GM21825 (cell line): Measurements from ENCODE around the gene AHSG.
"Not testable (repeated sequence)": the region's sequence is repeated elsewhere in the genome, so short reads cannot be mapped to it uniquely, and the experiment has no call there.

Source experiments
- ATAC-seq: cut with Tn5 transposase; IDR thresholded peaks from one replicate; pipeline ENCODE4 v1.9.1; 2021; ENCODE audit warnings: mild to moderate bottlenecking, moderate library complexity; ENCODE audit not compliant: unreplicated experiment

The AHSG gene, protein sequence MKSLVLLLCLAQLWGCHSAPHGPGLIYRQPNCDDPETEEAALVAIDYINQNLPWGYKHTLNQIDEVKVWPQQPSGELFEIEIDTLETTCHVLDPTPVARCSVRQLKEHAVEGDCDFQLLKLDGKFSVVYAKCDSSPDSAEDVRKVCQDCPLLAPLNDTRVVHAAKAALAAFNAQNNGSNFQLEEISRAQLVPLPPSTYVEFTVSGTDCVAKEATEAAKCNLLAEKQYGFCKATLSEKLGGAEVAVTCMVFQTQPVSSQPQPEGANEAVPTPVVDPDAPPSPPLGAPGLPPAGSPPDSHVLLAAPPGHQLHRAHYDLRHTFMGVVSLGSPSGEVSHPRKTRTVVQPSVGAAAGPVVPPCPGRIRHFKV

DNA sequence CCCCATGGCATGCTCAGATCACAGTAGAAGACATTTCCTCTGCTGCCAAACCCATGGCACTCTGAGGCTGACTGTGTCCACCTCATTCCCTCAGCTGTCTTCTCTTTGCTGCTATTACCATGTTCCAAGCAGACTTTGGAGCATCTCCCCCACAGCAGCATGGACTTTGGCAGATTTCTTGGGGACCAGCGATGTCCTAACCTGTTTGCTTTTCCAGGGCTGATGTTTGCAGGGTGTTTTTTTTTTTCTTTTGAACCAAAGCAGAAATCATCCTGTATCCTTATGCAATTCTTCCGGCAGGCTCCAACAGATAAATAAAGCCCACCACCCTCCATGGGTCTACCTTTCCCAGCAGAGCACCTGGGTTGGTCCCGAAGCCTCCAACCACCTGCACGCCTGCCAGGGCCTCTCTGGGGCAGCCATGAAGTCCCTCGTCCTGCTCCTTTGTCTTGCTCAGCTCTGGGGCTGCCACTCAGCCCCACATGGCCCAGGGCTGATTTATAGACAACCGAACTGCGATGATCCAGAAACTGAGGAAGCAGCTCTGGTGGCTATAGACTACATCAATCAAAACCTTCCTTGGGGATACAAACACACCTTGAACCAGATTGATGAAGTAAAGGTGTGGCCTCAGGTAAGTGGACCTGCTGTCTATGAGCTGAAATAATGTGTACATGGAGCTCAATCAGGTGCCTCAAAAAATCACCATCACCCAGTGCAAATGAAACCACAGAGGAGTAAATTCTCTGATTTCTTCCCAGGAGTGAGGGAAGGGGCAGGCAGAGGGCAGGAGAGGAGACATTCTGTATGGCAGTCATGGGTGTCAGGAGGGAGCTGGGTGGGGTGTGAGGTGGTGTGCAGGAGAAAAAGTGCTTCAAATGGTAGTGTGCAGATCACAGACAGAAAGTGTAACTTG is at the start of gene AHSG:
Gene AHSG, plus strand, starts transcription at position 340 of the 916 bp plus-strand sequence. Its CDS starts 82 bp downstream, at position 422.
- no peak for ATAC-seq

DNA sequence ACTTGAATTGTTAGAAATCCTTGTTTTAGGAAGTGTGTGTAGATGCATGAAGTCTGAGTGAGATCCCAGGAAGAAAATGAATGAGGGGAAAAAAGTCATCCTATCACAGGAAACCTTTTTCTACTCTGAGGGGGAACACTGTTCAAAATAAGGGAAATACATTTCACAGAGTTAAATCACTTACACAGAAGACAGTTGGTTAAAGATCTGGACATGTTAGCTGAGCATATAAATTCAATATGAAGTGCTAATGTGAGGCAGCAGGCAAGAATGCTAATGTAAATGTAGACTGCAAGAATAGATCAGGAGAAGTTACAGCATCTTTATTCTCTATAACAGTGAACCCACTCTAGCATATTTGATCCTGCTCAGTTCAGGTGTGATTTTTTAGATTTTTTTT is 48.3 kb upstream of the AHSG start:
- ATAC-seq: no peak

- no peak for ATAC-seq
Measured at GRCh38 chr3:186566772-186567071, 46.1 kb upstream of the AHSG start.

DNA sequence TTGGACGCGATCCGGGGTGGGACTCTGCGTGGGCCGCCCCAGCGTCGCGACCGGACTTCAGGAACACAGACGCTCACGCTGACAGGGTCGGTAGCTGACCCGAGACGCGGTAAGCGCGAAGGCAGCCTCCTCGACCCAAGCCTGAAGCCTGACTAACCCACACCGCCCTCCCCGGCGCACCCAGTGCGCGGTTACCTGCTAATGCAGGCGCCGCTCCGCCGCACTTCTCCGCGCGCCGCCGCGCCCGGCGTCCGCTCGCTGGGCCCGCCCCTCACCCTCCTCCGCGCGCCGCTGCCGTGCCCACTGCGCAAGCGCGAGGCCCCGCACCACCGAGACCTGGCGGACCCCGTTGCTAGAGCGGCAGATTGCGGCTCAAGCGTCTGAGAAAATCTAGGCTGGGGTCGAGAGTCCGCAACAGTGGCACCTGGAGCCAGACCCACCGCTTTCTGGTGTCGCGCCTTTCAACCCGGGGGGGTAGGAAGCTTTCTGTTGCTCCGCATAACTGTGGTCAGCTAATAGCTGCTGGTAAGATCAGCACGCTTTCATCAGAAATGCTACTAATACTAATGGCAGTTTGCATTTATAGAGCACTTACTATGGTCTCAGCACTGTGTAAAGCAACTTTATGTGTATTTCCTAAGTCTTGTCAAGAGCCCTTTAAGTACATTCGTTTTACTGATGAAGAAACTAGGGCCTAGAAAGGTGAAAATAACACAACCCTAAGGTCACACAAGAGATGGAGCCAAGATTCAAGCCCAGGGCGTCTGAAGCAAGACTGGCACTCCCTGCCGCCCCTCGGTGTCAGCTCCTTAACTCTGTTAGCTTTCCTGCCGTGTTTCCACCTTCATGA is 45.6 kb upstream of the AHSG start, which contains the start of gene TBCCD1:
Gene TBCCD1, minus strand, starts transcription at position 268 of the 850 bp plus-strand sequence. CDS start 3,010 bp downstream, outside the sequence.
- ATAC-seq: peak; percentile 43

GRCh38 chr3:186569361-186569760 is 43.5 kb upstream of the AHSG start:
- ATAC-seq: not testable (repeated sequence)

GRCh38 chr3:186569779-186570095 is 43.1 kb upstream of the AHSG start:
- ATAC-seq: no peak

DNA sequence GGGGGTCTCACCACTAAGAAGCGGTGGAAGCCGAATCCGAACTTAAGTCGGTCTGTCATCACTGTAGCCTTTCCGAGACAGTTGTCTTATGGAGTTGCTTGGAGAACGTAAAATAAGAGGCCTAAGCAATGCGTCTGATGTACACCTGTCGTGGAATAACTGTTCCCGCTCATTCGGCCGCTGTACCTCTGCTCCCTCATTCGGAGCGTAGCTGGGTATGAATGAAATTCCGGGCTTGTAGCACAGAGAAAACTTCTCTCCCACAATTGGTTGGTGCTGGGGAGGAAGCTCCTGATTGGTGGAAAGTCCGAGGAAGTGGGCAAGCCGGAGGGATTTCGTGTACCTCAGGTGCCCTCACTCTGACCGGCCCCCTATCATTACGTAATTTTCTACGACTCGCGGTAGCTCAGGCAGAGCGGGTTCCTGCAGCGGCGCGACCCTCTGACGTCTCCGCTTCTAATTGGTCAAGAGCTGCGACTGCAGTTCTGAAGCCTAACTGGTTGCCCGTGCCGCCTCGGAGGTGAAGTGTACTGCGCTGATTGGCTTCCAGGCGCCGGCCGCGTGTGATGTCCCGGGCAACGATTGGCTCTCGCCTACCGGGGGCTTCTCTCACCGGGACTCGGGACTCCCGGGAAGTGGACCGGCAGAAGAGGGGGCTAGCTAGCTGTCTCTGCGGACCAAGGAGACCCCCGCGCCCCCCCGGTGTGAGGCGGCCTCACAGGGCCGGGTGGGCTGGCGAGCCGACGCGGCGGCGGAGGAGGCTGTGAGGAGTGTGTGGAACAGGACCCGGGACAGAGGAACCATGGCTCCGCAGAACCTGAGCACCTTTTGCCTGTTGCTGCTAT is 42.5 kb upstream of the AHSG start, which contains the start of gene DNAJB11:
Gene DNAJB11, plus strand, starts transcription at position 625 of the 845 bp plus-strand sequence. Its CDS starts 178 bp downstream, at position 803.
- ATAC-seq: peak; percentile 85

DNA sequence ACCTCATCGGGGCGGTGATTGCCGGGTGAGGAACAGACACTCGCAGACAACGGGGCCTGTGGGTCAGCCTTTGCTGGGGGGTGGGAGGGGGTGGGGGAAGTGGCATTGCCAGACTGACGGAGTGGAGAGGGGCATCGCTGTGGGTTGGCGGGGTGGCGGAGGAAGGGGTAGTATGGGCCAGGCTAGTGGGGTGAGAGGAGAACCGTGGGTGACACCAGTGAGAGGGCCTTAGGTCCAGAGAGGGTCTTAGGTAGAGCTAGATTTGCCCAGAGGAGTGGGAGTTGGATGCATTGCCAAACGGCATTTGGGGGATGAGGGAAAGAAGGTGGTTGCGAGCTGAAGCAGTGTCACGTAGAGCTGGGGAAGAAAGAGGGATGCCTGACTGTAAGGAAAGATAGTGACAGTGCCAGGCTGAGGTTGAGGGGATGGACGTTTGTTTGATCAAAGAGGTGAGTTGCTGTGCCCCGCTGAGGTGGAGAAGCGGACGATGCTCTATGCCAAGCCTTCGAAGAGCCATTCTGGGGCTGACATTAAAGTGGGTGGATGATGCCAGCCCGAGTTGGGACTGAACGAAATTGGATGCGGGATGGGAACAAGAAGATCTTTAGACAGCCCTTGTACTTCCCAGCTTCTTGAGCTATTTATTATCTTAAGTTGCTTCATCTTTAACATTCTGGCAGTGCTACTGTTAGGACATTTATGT is 41.8 kb upstream of the AHSG start:
- ATAC-seq: no peak

DNA sequence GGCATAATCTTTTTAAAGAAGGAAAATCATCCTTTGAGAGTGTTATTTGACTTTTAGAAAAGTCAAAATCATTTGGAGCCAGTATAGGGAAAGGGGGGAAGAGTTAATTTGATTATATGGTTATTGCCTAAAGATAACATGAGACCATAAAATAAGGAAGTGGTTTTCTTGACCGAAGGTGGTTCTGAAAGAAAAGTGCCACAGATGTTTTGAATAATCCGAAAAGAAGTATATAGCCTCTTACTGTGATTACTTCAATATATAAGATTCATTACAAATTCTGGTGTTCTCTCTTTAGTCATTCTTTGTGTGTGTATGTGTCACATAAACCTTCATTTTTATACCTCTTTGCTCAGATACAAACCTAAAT is 41.2 kb upstream of the AHSG start:
- no peak for ATAC-seq

DNA sequence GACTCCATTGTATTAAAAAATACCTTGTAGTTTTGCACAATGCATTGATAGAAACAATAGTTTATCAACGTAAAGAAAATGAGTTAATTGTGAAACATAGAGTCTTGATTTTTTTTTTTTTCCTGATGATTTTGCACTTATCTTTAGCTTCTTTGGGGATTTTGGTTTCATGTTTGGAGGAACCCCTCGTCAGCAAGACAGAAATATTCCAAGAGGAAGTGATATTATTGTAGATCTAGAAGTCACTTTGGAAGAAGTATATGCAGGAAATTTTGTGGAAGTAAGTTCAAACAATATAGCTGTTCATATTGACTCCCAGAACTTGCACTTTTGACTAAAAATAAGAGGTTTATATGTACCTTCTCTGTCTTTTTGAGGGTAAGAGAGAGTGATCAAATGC is 35.3 kb upstream of the AHSG start:
- ATAC-seq: no peak

DNA sequence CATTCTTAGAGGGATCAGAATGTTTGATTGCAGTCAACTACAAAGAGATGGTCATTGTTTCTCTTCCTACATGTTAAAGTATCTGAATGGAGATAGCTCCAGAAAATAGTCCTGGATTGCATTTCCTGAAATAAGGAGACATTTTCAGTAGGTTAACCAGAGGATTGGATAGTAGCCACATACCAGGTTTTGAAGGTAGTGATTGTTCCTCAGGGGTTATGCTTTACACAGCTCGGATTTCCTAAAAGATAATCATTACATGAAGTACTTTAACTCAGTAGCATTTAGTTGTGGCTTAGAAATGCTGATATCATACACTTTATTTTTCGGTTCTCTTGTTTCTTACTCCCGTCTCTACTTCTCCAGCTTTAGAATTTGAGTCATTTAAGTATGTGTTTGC is 32.1 kb upstream of the AHSG start:
- no peak for ATAC-seq

GRCh38 chr3:186582541-186582940 is 30.3 kb upstream of the AHSG start:
- ATAC-seq: no peak

DNA sequence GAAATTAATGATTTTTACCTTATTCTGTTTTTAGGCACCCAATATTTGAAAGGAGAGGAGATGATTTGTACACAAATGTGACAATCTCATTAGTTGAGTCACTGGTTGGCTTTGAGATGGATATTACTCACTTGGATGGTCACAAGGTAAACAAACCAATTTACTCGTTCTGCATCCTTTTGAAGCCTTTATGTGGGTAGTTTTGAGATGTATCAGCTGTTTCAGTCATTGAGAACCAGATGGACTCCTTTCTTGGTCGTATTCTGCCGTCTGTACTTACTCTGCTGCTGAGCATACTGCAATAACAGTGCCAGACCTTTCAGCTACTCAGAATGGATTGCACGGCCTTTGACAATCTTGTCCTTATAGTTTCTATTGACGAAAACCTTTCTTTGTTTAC is 29.0 kb upstream of the AHSG start:
- ATAC-seq: no peak

- ATAC-seq: not testable (repeated sequence)
Measured at GRCh38 chr3:186586245-186586644, 26.6 kb upstream of the AHSG start.

- ATAC-seq: no peak
Measured at GRCh38 chr3:186587183-186587582, 25.7 kb upstream of the AHSG start.

DNA sequence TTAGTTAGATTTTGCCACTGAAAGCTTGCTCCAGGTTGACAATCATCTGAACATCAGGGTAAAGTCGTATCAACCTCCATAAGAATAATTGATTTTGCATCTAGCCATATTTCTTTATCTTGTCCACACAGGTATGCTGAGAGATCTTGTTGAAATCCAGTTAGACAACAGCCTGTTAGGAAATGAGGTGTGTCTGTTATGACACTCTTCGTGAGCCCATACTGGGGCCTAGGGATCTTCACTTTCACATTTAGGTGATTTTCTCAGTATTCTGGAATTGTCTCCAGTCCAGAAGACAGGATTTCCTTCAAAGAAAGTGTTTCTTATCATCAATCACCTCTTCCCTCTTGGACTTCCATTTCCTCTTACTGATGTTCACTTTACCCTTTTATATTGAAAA is 24.2 kb upstream of the AHSG start:
- ATAC-seq: no peak

DNA sequence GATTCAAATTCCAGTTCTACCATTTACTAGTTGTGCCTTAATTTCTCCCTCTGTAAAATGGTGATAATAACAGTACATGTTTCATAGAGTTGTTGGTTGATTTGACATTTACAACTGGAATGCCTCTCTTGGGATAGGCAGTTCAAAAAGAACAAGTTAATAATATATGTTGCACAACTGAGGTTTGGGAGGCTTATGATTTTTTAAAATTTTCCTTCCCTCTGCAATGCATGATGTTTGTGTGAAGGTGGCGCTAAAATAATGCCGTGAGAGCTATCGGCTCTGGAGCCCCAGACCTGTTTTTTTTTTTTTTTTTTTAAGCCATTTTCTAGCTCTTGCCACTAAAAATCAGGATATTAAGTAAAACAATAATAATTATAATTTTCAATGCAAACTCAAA is 23.7 kb upstream of the AHSG start:
- ATAC-seq: no peak

- ATAC-seq: no peak
Measured at GRCh38 chr3:186589856-186590579, 22.8 kb upstream of the AHSG start.
